HG03064 (cell line): ENCODE data around the gene MOSPD3.
"Not testable (repeated sequence)": the region's sequence is repeated elsewhere in the genome, so short reads cannot be mapped to it uniquely, and the experiment has no call there.

ENCODE experiments used
- ATAC-seq: cut with Tn5 transposase; IDR thresholded peaks from one replicate; pipeline ENCODE4 v1.9.1; 2021; ENCODE audit warnings: low read depth; ENCODE audit not compliant: unreplicated experiment

MOSPD3 gene, protein sequence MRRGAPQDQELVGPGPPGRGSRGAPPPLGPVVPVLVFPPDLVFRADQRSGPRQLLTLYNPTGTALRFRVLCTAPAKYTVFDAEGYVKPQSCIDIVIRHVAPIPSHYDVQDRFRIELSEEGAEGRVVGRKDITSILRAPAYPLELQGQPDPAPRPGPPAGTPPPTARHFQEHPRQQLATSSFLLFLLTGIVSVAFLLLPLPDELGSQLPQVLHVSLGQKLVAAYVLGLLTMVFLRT

DNA sequence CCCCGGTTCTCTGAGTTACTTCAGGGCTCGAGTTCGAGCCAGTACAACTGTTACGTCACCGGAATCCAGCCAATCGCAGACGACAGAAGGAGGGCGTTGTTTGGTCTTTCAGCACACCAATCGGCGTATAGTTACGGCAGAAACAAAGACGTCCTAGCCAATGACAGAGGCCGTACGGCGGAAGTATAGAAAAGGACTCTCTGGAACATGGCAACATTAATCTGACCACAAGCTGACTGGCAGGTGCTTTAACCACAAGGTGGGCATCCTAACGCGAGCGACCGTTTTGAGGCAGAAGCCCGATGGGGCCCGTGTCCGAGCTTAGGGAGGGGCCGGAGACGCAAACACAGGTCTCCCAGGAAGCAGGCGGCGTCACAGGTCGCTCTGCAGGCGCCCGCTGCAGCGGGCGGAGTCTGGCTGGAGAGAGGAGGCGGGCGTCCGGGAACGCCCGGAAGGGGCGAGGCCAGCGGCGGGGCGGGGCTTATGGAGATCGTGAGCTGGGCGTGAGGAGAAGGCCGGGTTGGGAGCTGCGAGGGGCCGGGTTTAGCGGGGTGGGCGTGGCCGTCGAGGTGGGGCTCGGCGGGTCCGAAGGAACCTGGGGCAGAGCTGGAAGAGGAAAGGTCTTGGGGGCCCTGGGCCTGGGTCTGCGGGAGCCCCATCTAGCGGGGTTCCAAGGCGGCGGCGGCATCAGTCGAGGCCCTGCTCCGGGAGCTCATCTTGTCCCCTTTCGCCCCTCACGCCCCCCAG is at the start of gene MOSPD3:
TSS of gene MOSPD3 (plus strand) at position 558 of the 747 bp plus-strand sequence. CDS start 252 bp downstream, outside the sequence.
- peak; percentile 81 for ATAC-seq

DNA sequence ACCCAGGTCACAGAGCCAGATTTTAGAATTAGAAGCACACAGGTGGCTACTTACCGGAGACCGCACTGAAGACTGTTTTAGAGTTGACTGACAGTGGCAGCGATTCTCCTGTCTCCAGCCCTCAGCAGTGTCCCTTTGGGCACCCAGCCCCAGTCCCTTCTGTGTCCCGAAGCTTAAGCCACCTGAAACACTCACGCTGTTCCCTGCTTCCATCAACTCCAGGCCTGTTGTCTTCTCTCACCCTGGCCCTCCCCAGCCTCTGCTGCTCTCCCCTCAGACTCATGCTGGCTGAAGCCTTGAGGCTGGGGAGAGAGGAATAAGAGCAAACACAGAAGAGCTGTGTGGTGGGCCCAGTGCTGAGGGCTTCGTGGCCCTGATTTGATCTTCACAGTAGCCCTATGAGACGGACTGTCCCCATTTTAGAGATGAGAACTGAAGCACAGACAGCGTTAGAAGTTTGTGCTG is 49.2 kb upstream of the MOSPD3 start:
- ATAC-seq: no peak

DNA sequence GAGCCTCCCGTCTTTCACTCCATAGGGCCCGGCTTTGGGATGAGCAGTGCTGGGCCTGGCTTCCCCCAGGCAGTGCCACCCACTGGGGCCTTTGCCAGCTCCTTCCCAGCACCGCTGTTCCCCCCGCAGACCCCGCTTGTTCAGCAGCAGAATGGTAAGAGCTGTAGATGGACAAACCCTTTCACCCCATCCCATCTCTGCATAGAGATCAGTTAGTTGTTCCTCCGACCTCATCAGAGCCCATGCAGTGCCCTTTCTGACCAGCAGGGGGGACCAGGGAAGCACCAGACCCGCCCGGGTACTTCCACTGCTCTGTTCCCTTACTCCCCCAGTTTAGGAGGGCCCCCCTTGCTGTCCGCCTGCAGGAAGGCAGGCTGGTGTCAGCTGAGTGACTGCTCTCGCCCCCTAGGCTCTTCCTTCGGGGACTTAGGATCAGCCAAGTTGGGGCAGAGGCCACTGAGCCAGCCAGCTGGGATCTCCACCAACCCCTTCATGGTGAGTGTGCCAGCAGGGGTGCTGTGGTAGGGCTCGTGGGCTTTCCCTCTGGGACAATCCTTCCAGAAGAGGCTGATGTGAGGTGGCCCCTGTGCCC is 48.4 kb upstream of the MOSPD3 start:
- no peak for ATAC-seq

DNA sequence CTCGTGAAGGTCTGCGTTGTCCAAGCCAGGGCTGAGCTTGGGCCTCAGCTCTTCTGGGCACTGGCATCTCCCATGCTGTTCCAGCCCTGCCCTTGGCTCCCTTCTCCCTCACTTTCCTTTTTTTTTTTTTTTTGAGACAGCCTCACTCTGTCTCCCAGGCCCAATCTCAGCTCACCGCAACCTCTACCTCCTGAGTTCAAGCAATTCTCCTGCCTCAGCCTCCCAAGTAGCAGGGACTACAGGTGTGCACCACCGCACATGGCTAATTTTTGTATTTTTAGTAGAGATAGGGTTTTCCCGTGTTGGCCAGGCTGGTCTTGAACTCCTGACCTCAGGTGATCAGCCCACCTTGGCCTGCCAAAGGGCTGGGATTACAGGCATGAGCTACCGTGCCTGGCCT is 47.9 kb upstream of the MOSPD3 start:
- ATAC-seq: not testable (repeated sequence)

DNA sequence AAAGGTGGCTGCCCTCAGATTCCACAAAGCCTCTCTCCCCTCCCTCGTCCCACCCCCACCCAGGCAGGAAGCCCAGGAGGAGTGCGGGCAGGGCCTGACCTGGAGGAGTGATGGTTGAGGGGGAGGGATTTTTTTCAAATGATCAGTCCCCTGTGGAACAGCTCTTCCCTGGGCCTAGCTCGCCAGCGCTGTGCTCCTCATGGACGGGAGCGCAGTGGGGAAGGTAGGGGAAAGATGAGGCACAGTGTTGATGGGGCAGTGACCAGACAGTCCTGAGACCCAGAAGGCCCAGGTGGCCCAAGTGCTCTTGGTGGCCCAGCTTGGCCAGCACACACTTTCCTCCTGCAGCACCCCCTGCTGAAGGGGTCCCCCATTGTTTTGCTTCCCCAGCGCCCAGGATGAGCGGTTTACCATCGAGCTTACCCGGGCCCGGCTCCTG is 47.2 kb upstream of the MOSPD3 start:
- no peak for ATAC-seq

DNA sequence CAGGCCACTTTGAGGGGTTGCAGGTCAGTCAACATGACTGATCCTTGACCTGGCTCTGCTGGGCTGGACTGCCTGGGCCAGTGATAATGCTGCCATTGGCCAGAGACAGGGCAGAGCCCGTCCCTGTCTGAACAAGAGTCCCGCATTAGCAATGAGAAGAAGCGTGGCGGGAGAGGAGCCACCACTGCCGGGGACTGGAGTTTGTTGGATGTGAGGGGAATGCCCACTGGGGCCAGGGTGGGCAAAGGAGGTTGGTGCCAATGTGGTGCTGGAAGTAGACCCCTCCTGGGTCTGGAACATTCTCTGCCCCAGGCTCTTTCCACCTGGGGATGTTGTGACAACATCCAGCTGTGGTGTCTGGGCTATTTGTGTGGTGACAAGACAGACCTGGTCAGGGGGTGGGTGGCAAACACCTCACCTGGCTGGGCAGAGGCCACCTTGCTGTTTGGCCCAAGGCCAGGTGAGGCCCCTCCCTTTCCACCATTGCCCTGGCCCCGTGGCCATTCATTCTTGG is 46.3 kb upstream of the MOSPD3 start:
- no peak for ATAC-seq

DNA sequence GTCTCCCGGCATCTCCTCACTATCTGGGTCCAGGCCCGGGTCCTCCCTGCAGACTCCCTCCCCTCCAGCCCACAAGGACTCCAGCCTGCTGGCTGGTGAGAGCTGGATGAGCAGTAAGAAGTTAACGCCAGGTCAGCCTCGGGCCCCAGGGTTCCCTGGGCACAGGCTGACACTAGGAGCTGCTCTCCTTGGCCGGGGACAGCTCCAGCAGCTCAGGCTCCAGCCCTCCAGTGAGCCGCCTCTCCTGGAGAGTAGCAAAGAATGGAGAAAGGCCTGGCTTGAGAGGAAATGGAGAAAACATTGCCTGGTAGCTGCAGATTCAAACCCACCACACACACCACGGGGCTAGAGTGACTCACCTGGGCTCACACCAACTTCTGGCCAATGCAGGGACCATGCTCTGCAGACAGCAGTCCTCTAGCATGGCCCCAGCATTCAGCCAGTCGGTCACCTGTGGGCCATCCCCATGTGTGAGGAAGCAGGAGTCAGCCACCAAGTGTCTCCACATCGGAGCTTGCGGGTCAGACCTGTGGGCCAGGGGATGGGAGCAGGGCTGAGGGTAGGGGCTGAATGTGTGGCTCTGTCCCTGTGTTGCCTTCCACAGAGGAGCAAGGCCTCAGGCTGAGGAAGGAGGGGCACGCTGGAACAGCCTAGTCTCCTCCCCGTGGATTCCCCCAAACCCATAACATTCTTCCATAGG is 45.2 kb upstream of the MOSPD3 start:
- ATAC-seq: no peak

DNA sequence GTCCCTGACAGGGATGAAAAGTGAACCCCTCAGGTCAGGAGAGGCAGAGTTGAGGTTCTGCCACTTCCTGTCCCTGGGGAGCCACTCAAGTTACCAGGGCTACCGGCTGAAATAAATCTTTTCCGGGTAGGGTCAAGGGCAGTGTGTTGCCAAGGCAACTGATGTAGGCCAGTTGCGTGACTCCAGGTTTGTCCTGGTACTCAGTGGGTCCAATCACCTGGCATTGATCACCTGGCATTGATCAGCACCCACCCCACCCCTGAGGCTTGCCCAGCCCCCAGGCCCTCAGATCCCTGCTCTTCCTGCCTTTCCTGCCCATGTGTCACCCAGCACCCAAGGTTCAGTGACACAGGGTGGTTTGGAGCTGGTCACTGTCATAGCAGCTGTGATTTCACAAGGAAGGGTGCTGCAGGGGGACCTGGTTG is 44.6 kb upstream of the MOSPD3 start:
- no peak for ATAC-seq

DNA sequence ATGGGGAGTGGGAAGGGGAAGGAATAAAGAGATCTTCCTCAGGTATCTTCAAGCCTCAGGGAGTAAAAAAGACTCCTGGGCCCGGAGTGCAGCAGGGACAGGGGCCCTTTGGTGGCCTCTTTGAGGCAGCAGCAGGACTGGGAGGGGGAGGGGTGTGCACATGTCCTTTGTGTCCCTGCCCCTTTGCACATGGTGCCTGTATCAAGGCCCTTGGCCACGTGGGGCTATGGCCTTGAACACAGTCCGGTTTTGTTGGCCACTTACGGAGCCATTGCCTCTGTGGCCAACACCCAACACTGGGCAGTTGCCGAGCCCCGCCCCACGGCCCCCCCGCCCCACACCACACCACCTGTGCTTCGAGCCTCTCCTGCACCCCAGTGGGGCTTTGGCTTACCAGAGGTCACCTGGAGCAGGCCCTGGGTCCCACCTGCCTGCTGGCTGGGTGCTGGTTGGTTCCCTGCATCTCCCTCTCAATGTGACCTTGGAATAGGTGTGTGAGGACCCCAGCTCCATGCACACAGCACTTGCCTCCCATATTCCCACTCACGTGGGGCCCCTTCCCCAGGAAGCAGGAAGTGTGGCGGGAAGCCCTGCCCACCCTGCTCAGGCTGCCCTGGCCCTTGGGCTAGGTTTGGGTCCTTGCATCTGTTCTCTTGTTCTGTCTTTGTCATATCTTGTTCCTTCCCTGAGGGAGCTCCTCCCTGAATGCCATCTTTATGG is 44.0 kb upstream of the MOSPD3 start:
- no peak for ATAC-seq

DNA sequence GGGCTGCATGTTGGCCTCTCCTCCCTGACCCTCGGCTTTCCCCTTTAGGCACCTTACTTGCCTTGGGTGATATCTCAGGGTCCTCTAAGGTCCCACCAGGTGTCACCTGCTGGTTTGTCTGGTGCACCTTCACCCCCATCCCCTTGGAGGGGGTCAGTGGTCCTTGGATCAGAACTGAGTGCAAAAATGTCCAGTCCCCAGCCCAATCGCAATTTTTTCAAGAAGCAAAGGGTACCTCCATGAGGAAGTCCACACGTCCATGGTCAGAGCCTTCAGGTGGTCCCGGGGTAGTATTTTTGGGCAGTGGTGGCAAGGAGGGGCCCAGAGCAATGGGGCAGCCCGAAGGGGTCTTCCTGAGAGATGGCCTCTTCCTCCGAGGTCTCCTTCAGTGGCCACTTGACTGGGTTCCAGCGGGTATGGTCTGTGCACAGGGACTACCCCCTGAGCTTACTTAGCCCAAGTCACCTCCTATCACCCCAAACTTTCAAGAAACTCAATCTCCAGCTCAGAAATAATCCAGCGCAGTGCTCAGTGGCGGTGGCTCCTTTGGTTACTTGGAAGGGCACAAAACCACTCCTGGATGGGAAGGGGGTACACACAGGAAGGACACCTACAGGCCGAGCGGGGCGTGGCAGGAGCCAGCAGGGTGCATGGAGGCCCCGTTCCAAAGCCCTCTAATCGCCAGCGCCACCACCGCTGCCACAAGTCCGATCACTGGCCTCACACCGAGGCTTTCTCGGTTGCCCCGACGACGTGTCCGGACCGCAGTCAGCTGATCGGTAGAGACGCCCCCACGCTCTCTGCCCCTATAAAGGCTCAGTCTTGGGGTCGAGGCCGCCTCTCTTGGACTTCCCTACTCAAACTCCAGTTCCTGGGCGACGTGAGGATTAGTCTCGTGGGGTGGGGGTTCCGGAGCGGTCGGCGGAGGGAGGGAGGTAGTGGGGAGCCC is 43.2 kb upstream of the MOSPD3 start:
- no peak for ATAC-seq

DNA sequence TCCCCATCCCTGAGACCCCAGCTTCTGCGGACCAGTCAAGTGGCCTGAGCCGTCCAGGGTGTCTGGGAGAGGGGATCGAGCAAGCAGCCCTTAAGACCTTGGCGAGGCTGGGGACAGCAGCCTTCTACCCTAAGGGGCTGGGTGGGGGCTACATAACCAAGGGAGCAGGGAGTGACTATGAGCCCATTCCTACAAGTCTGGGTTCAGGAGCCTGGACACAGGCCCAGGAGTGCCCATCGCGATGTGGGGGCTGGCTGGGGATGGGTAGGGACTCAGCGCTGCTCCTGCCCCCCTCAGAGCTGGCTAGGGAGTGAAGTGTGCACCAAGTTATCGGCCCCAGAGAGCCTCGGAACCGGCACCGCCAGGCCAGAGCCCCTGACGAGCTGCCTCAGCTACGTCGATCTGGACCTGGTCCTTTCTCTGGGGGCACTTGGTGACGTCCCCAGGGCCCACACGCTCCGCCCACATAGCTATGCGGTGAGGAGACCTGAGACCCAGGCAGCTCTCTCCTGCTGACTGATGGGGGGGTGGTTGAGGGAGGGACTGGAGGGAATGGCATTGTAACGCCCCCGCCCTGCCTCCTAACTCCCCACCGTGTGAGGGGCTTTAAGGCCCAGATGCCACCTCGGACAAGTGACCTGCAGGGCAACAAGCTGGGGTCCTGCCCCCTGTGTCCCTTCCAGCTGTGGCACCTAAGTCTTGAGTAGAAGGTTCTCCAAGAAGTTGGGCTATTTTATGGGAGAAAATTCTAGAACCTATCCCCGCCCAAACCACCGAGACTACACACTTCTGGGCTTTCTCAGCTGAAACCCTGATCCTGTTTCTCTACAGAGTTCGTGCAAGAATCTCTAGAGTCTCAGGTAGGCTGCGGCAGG is 41.1 kb upstream of the MOSPD3 start:
- no peak for ATAC-seq

DNA sequence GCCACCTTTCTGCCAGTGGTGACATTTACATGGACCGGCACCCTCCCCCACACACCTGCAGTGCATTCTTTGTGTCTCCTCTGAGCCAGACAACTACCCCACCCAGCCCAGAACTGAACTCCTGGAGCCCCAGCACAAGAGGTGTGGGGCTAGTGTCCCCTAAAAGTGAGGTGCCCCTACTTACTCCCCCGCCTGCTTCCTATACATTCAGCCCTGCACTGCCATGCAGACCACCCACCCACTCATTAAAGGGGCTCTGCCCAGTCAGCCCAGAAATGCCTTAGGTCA is 40.6 kb upstream of the MOSPD3 start:
- ATAC-seq: no peak

DNA sequence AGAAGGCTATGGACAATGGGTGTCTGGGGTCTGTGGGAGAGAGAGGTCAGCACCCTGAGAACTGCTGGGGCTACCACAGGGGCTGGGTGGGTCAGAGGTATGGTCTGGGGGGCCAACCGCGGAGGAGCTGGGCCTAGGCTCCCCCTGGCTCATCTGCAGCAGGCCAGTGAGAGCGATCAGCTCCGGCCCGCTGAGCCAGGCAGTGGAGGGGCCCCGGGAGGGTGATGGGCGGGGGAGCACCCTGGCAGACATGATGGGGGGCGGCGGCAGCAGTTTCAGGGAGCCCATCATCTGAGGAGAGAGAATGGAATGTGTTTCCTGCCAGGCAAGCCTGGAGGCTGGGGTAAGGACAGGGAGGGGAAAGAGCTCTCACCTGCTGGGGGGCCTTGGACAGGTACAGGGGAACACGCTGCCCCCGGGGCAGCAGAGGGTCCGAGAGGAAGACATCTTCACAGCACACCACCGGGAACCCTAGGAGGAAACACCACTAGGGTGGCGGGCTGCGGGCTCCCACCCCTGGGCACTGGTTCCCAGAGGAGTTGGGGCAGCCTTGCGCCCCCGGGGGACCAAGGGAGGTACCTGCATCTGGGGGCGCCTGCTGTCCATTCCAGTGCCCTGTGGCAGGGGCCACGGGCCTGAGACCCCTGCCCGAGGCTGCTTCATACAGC is 39.9 kb upstream of the MOSPD3 start:
- no peak for ATAC-seq

DNA sequence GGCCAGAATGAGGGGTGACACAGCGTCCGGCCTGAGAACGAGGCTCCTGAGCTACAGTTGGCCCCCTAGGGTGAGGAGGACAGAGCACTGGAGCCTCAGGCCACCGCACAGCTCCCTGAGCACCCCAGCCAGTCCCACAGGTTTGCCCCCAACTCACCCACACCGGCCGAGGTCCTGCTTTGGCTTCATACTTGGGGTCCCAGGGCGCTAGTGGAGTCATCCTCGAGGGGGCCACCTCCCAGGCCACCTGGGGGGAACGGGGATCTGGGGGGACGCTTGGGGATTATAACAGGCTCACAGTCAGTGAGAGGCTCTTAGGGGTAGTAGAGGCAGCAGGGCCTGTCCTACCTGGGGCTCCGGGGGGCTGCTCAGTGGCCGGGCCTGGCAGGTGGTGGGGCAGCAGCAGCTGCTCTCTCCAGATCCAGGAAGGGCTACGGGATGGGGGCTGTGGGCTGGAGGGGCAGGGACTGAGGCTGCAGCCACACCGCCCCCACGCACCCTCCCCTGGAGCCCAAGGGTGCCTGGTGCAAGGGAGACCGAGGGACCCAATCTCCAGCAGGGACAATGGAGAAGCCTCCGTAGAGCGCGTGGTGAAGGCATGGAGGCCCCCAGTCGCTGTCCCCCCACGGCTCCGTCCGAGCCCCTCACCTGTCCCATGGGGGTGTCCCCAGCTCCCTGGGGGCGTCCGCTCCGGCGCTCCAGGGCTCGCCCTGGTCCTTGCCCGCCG is 39.2 kb upstream of the MOSPD3 start:
- ATAC-seq: no peak

DNA sequence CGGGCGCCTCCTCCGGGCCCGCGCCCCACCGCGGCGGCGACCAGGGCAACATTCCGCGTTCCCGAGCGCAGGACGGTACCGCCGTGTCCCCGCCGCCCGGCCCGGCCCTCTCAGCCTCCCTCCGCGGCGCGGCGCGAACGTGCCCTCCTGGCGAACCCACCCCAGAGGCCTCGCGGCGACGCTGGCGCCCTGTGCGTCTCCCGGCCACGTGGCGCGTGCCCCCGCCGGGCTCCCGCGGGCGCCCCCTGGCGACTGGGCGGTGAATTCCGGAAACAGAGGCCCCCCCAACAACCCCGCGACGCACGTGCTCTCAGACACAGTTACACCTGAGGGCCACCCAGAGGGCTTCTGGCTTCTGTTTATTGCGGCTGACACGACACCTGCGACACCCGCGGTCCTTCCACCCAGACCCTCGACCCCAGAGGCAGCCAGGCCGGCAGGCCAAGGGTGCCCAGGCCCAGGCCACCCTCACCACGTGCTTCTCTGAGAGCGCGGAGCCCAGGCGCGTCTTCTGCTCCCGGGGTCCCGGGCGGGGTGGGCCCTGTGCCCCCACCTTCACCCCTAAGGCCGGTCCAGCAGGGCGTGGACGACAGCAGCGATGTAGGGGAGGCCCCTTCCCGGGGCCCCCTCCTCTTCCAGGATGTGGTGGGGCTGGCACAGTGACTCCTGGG is 38.5 kb upstream of the MOSPD3 start, which contains the start of gene SAP25:
TSS of gene SAP25 (minus strand) at position 210 of the 671 bp plus-strand sequence. CDS start at position 52, 158 bp downstream.
- no peak for ATAC-seq

DNA sequence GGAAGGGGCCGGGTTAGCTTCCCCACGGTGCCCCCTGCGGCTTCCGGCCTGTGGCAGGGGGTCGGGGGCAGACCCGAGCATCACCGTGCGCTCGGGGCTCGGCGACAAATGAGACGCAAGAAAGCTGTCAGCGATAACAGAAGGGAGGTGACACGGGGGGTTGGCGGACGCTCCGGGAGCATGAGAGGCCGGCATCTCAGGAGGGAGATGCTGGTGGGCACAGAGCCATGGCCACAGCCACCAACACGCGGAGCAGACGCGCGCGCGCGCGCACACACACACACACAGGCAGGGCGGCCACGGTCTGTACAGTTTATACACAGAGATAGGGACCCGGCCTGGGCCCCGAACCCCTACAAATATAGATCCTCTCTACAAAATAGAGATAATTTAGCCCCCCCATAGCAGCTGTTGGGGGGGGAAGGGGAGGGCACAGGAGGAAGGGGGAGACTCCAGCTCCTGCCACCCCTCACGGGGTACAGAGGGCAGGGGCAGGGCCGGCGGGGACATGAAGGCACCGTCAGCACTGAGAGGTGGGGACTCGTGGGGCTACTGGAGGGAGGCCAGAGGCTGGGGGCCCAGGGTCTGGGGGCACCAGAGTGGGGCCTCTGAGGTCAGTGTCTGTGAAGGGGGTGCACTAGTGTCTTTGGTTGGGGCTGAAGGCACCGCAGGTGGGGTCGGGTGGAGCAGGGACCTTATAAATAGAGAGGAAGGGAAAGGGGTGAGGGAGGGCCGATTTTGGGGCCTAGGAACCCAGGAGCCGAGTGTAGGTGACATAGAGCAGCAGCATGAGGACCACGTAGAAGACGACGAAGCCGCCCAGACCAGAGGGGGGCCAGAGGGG is 37.8 kb upstream of the MOSPD3 start:
- no peak for ATAC-seq
